ENCODE results near the gene CFAP77. TPM values are rescaled to one million over a fixed set of nuclear protein-coding genes. Genes with fewer than 3 reads are reported as not detected.

Gene CFAP77
- total RNA-seq, 1 donor from 2014 or later = 1.8 TPM

GRCh38 chr9:132457504-132458236, 47.7 kb downstream of the CFAP77 start:
- no peaks in the 10 kb centered on the region for H3K36me3 ChIP-seq
- no peaks in the 10 kb centered on the region for H3K27me3 ChIP-seq
- Mint-ChIP-seq H3K9me3 (no peaks in the 10 kb centered on the region), H3K4me1 (peaks cover 47% of the 10 kb centered on the region), H3K27me3 (ENCODE audit: insufficient read depth, low read depth) (peaks cover 9% of the 10 kb centered on the region), H3K36me3 (no peaks in the 10 kb centered on the region), H3K27ac (peak overlapping the region; percentile 93), H3K4me3 (no peak overlapping the region)
- H3K9ac ChIP-seq = no peak overlapping the region
- no peak overlapping the region for H3K4me2 ChIP-seq
- no peak for DNase-seq (ENCODE audit: low spot score)
- H4K20me1 ChIP-seq (ENCODE audit: low read depth) = no peaks in the 10 kb centered on the region
- H3K9me3 ChIP-seq (ENCODE audit: low read depth) = no peaks in the 10 kb centered on the region
- H3F3A ChIP-seq (ENCODE audit: low read depth) = peaks cover 14% of the 10 kb centered on the region
- no peak for TF ChIP-seq EZH2phosphoT487 (IDR thresholded peaks at IDR 0.05)
- no peak for TF ChIP-seq EZH2 (IDR thresholded peaks at IDR 0.05)
- no peak for TF ChIP-seq CTCF (IDR thresholded peaks at IDR 0.05)
- no peaks in the 10 kb centered on the region for H3K79me2 ChIP-seq (ENCODE audit: low read depth)
- H3K4me1 ChIP-seq = peaks cover 14% of the 10 kb centered on the region
- no peak overlapping the region for H3K4me3 ChIP-seq
- H2AFZ ChIP-seq (replicated peaks) = peak overlapping the region; percentile 45
- no peak overlapping the region for H3K27ac ChIP-seq

- no peaks in the 10 kb centered on the region for H3K36me3 Mint-ChIP-seq
- no peak overlapping the region for H3K4me3 Mint-ChIP-seq
- H3K9me3 ChIP-seq (ENCODE audit: low read depth) = no peaks in the 10 kb centered on the region
- no peaks in the 10 kb centered on the region for H4K20me1 ChIP-seq (ENCODE audit: low read depth)
- no peak overlapping the region for H3K4me2 ChIP-seq
- no peaks in the 10 kb centered on the region for H3K36me3 ChIP-seq
- no peak overlapping the region for H3K9ac ChIP-seq
- peaks cover 11% of the 10 kb centered on the region for H3K4me1 ChIP-seq
- peaks cover 9% of the 10 kb centered on the region for H3K27me3 Mint-ChIP-seq (ENCODE audit: insufficient read depth, low read depth)
- DNase-seq (ENCODE audit: low spot score) = no peak
- peak overlapping the region; percentile 88 for H3K27ac Mint-ChIP-seq
- TF ChIP-seq CTCF (IDR thresholded peaks at IDR 0.05) = peak; percentile 20
- no peak for TF ChIP-seq EZH2phosphoT487 (IDR thresholded peaks at IDR 0.05)
- H3F3A ChIP-seq (ENCODE audit: low read depth) = peaks cover 14% of the 10 kb centered on the region
- H3K79me2 ChIP-seq (ENCODE audit: low read depth) = no peaks in the 10 kb centered on the region
- peaks cover 49% of the 10 kb centered on the region for H3K4me1 Mint-ChIP-seq
- peak overlapping the region; percentile 45 for H2AFZ ChIP-seq (replicated peaks)
- no peak overlapping the region for H3K4me3 ChIP-seq
- no peak overlapping the region for H3K27ac ChIP-seq
- H3K27me3 ChIP-seq = no peaks in the 10 kb centered on the region
- no peaks in the 10 kb centered on the region for H3K9me3 Mint-ChIP-seq
Measured at GRCh38 chr9:132458432-132458831, 48.4 kb downstream of the CFAP77 start.

- no peak overlapping the region for H3K27ac ChIP-seq
- no peaks in the 10 kb centered on the region for H3K9me3 Mint-ChIP-seq
- no peak overlapping the region for H3K27ac Mint-ChIP-seq
Measured at GRCh38 chr9:132459661-132460060, 49.6 kb downstream of the CFAP77 start.

More at GRCh38 chr9:132459661-132460060, 49.6 kb downstream of the CFAP77 start:
- DNase-seq (ENCODE audit: low spot score) = no peak
- Histone ChIP-seq H3K4me1 (peaks cover 11% of the 10 kb centered on the region), H3K9me3 (ENCODE audit: low read depth) (no peaks in the 10 kb centered on the region), H3K4me2 (no peak overlapping the region), H3K36me3 (no peaks in the 10 kb centered on the region), H3K27me3 (no peaks in the 10 kb centered on the region), H3F3A (ENCODE audit: low read depth) (peaks cover 14% of the 10 kb centered on the region), H3K79me2 (ENCODE audit: low read depth) (no peaks in the 10 kb centered on the region), H2AFZ (replicated peaks) (no peak overlapping the region), H3K4me3 (no peak overlapping the region), H4K20me1 (ENCODE audit: low read depth) (no peaks in the 10 kb centered on the region), H3K9ac (no peak overlapping the region)
- no peak overlapping the region for H3K4me3 Mint-ChIP-seq
- H3K4me1 Mint-ChIP-seq = peaks cover 54% of the 10 kb centered on the region
- TF ChIP-seq CTCF (IDR thresholded peaks at IDR 0.05) = no peak
- TF ChIP-seq EZH2 (IDR thresholded peaks at IDR 0.05) = no peak
- TF ChIP-seq EZH2phosphoT487 (IDR thresholded peaks at IDR 0.05) = no peak
- no peaks in the 10 kb centered on the region for H3K36me3 Mint-ChIP-seq
- peaks cover 9% of the 10 kb centered on the region for H3K27me3 Mint-ChIP-seq (ENCODE audit: insufficient read depth, low read depth)

Data from neural progenitor cell (in vitro differentiated cells).